ENCODE results near the gene ANTXR1.

ANTXR1 gene

GRCh38 chr2:69012310-69013141 is 453 bp upstream of the ANTXR1 start:
- no peak for DNase-seq (ENCODE audit: low read depth)
- TF ChIP-seq, protein P1, sequence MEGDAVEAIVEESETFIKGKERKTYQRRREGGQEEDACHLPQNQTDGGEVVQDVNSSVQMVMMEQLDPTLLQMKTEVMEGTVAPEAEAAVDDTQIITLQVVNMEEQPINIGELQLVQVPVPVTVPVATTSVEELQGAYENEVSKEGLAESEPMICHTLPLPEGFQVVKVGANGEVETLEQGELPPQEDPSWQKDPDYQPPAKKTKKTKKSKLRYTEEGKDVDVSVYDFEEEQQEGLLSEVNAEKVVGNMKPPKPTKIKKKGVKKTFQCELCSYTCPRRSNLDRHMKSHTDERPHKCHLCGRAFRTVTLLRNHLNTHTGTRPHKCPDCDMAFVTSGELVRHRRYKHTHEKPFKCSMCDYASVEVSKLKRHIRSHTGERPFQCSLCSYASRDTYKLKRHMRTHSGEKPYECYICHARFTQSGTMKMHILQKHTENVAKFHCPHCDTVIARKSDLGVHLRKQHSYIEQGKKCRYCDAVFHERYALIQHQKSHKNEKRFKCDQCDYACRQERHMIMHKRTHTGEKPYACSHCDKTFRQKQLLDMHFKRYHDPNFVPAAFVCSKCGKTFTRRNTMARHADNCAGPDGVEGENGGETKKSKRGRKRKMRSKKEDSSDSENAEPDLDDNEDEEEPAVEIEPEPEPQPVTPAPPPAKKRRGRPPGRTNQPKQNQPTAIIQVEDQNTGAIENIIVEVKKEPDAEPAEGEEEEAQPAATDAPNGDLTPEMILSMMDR (IDR thresholded peaks at IDR 0.05; ENCODE audit: control insufficient read depth, extremely low read depth, insufficient read depth): peak; percentile 58
- H3K4me3 ChIP-seq (ENCODE audit: low read depth, low read length): peak overlapping the region; percentile 62

GRCh38 chr2:69013840-69014821 is 1.2 kb downstream of the ANTXR1 start:
- DNase-seq (ENCODE audit: low read depth): no peak
- TF ChIP-seq, protein P1 (IDR thresholded peaks at IDR 0.05; ENCODE audit: control insufficient read depth, extremely low read depth, insufficient read depth): no peak
- peak overlapping the region; percentile 62 for H3K4me3 ChIP-seq (ENCODE audit: low read depth, low read length)

GRCh38 chr2:69017080-69017479 is 4.1 kb downstream of the ANTXR1 start:
- no peak for DNase-seq (ENCODE audit: low read depth)
- H3K4me3 ChIP-seq (ENCODE audit: low read depth, low read length): no peak overlapping the region

DNA sequence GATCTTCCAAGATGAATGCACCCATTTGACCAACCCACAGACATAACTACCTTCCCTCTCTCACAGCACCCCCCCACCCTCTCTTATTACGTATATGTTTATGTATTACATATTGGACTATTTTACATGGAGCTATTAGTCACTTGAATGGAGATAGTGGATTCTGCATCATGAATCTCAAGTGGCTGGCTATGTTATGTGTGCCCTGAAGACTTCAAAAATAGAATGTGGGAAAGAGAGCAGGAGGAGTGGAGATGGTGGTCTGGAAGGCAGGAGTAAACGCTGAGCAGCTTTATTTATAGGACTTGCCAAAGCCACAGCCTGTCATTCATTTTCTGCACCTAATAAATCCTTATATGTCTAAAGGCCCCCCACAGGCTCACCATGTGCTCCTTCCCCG is 4.9 kb downstream of the ANTXR1 start:
- DNase-seq (ENCODE audit: low read depth): no peak
- TF ChIP-seq, protein P1 (IDR thresholded peaks at IDR 0.05; ENCODE audit: control insufficient read depth, extremely low read depth, insufficient read depth): no peak
- no peak overlapping the region for H3K4me3 ChIP-seq (ENCODE audit: low read depth, low read length)

More at GRCh38 chr2:69017080-69017479, 4.1 kb downstream of the ANTXR1 start:
- TF ChIP-seq, protein P1 (IDR thresholded peaks at IDR 0.05; ENCODE audit: control insufficient read depth, extremely low read depth, insufficient read depth): no peak

GRCh38 chr2:69018678-69019095 is 5.7 kb downstream of the ANTXR1 start:
- no peak for DNase-seq (ENCODE audit: low read depth)
- TF ChIP-seq, protein P1 (IDR thresholded peaks at IDR 0.05; ENCODE audit: control insufficient read depth, extremely low read depth, insufficient read depth): no peak
- no peak overlapping the region for H3K4me3 ChIP-seq (ENCODE audit: low read depth, low read length)

DNA sequence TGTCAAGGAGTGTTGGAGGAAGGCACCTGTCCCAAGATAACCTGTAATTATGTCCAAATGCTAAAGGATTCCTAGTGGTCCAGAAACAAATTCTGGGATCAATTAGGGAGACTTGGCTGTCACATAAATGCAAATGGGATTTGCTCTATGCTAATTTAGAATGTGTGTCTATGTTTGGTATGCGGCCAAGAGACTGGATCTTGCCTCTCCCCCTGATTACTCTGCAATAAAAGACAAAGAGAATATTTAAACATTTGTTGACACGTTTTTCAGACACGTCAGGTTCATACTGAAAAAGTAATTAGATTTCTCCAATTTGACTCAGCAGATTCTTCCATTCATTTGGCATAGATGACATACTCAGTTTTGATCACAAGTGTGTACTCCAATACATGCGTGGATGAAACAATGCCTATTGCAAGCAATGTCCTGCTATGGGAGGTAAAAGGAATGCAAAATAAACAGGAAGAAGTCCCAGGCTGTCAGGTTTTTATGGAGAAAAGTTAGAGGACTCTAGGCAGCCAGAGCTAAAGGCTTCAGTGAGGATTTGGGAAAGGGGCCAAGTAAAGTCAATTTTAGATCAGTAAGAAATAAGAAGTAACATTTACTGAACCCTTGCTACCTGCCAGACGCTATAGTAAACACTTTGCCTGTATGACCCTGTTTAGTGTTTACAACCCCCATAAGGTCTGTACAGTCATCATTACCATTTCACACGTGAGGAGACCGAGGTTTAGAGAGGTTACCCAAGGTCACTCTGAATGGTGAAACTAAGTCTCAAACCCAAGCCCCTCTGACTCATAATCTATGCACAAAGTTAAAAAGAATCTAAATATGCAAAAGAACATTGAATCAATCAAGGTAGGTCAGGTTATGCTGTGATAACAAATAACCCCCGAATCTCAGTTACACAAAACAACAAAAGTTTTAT is 7.8 kb downstream of the ANTXR1 start:
- no peak for DNase-seq (ENCODE audit: low read depth)
- H3K4me3 ChIP-seq (ENCODE audit: low read depth, low read length): no peak overlapping the region
- TF ChIP-seq, protein P1 (IDR thresholded peaks at IDR 0.05; ENCODE audit: control insufficient read depth, extremely low read depth, insufficient read depth): no peak
